ENCODE results near the gene TIGD1.

The TIGD1 gene

GRCh38 chr2:232550354-232551249, at the start of gene TIGD1, which contains the start of gene EIF4E2:
Gene TIGD1 (minus strand): TSS chr2:232550557. CDS start chr2:232549882, 675 bp downstream.
Gene EIF4E2 (plus strand): TSS chr2:232550689. CDS start chr2:232550725, 36 bp downstream.
- peak; percentile 83 for DNase-seq (ENCODE audit: low read depth)

DNA sequence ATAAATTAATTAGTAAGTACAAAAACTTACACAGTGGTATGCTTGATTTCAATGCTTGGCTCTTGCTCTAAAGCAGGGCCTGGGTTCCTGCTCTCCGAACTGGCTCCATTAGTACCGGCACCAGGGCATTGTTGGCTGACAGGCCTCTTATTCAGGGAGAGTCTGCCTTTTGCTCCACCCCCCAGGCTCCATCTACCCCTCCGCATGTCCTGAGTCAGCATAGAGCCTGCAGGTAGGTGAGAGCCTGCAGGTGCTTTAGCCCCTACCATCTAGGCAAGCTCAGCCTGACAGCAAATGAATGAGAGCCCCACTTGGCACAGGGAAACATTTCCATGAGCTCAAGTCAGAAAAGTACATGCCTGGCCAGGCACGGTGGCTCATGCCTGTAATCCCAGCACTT, 47.9 kb upstream of the TIGD1 start:
- no peak for DNase-seq (ENCODE audit: low read depth)

GRCh38 chr2:232597362-232598079, 47.2 kb upstream of the TIGD1 start:
- DNase-seq (ENCODE audit: low read depth): no peak

- no peak for DNase-seq (ENCODE audit: low read depth)
Observed at GRCh38 chr2:232593982-232594381, 43.6 kb upstream of the TIGD1 start.

DNA sequence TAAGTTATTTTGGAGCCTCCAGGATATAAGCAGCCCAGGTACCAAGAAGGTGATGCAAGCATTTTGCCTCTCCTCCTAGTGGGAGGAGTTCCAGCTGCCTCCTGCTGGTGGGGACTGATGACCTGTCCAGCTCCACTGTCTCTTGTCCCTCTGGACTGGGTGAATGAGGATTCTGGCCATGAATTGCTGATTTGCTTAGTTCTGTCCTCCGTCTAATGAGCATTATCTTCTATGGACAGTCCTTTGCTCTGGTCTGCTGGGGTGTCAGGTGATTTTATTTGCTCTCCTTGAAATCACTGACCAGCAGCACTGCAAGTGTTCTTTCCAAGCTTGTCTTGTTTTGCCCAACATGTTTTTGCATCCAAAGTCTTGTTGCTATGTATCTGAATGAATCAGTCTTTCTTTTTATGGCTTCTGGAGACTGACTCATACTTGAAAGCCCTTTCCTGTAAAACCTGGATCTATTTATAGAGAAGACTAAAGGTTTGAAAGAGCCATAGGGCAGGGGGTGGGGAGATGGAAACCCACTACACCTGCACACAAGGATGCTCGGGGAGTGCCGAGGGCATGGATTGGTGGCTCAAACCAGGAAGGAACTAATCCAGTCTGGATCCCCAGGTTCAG, 42.5 kb upstream of the TIGD1 start:
- DNase-seq (ENCODE audit: low read depth): no peak

- no peak for DNase-seq (ENCODE audit: low read depth)
Observed at GRCh38 chr2:232588680-232589585, 38.6 kb upstream of the TIGD1 start.

DNA sequence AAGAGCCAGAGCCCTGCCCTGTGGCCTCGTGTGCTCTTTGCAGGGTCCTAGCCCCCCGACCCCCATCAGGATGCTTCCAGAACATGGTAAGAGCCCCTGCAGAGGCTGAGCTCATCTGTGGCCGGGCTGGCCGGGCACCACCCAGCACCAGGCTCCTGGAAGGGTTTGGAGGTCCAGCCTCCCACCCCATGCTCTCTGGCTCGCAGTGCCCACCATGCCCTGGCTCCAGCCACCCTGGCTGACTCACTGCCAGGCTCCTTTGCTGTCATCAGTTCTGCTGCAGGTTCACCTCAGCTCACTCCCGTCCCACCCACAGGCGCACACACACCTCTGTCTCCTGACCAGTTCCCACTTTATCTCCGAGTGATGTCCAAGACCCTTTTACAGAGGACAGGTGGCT, 37.7 kb upstream of the TIGD1 start:
- DNase-seq (ENCODE audit: low read depth): no peak

- DNase-seq (ENCODE audit: low read depth): no peak
Observed at GRCh38 chr2:232587512-232587911, 37.2 kb upstream of the TIGD1 start.

DNA sequence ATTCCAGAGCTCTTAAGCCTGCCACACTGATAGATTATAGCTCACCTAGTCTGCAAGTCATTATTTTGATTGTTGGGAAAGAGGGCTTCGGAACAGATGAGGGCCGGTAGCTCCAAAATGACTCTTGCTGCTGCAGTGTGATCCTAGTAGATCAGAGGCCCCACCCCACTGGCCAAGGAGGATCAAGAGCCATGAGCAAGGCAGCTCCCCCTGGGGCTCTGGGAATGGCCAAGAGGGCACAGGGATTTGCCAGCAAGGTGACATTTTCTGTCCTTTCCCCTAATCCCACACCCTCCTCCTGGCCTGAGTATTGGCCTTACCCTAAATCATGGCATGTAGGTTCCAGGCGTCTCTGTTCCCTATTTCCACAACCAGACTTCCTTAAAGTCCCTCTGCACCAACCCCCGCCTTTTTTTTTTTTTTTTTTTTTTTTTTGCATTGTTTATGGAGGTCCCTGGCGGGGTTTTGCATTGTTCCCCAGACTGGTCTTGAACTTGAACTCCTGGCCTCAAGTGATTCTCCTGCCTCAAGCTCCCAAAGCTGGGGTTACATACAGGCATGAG, 36.7 kb upstream of the TIGD1 start:
- DNase-seq (ENCODE audit: low read depth): no peak

DNA sequence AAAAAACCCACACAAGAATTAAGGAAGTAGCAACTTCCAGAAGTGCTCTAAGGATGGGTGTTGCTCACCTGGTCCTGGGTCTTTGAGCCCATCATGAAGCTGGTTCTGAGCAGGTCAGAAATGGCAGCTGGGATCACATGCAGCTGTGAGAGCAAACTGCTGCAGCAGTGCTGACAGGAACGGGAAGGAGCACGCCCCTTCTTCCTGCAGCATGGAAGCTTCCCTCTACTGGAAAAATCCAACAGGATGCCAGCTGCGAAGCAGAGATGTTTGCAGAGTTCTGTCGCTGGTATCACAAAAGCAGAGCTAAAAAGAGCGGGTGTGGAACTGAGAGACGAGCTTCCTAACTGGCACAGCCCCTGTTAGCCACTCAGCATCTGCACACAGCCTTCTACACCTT, 33.9 kb upstream of the TIGD1 start:
- no peak for DNase-seq (ENCODE audit: low read depth)

GRCh38 chr2:232581725-232582124, 31.4 kb upstream of the TIGD1 start:
- no peak for DNase-seq (ENCODE audit: low read depth)

GRCh38 chr2:232580648-232580981, 30.3 kb upstream of the TIGD1 start:
- no peak for DNase-seq (ENCODE audit: low read depth)

- DNase-seq (ENCODE audit: low read depth): no peak
Observed at GRCh38 chr2:232578626-232579025, 28.3 kb upstream of the TIGD1 start.

- DNase-seq (ENCODE audit: low read depth): no peak
Observed at GRCh38 chr2:232577841-232578240, 27.5 kb upstream of the TIGD1 start.

DNA sequence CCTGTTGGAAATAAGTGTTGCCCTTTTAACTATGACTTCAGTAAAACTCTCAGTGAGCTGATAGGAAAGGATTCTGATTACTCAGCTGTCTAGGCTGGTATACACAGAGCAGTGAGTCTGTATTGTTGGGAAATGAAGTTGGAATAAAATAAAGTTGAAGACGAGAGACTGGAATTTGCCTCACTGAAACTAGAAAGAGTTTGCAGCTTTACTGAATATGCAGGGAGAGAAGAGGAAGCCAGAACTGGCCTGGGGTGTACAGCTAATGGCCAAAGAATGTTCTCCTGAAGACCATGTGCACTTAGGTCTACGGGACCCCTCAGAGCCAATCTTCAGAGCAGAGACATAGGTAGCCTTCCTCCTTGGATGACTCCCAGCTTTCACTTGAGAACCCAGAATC, 26.6 kb upstream of the TIGD1 start:
- no peak for DNase-seq (ENCODE audit: low read depth)

DNA sequence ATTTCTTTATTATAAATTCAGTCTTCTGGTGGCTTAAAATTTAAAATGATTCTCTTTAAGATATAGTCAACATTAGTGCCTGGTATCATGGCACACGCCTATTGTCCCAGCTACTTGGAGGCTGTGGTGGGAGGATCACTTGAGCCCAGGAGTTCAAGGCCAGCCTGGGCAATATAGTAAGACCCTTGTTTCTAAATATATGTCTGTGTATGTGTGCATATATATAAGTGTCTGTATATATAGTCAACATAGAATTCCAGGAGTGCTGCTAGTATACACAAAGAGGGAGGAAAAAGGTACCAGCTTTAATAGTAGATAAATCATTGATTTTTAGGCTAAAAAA, 25.0 kb upstream of the TIGD1 start:
- DNase-seq (ENCODE audit: low read depth): no peak

DNA sequence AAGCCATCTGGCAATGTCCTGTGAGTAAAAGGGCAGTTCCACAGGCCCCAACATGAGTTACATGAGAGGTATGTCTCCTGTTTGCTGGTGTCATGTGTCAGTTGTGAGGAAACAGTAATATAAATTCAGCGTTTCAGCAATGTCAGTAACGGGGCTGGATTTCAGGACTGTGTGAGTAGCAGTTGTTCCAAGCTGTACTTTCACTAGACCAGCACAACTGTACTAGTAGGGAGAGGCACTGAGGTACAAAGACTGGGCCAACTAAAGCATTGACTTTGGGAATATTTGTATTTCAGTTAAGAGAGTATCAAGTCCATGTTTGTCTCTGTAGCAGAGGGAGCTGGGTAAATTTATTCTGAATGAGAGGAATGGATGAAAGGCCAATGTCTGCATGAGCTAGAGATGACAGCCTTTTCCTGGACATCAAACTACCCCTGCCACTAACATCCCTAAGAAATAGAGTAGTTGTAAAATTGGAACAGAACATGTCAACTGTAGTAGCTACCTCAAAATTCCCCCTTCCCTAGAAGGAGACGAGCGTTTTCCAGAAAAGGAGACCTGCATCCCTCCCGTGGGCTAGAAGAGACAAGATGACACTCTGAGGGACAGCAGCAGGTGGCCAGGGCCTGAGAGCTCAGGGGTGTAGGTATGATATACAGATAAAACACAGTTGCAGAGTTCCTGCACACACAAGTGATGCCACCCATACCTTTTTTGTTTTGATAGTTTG, 24.5 kb upstream of the TIGD1 start:
- no peak for DNase-seq (ENCODE audit: low read depth)

GRCh38 chr2:232573771-232574435, 23.5 kb upstream of the TIGD1 start:
- DNase-seq (ENCODE audit: low read depth): no peak

GRCh38 chr2:232573042-232573441, 22.7 kb upstream of the TIGD1 start:
- no peak for DNase-seq (ENCODE audit: low read depth)

GRCh38 chr2:232571026-232571474, 20.7 kb upstream of the TIGD1 start:
- no peak for DNase-seq (ENCODE audit: low read depth)
